Prostate gland (tissue), 2 donors: ENCODE results near the gene MTCH1.

Experiments used
- POLR2A ChIP-seq: fragments of 450-650 bp; IDR thresholded peaks from one replicate; pipeline ENCODE4 v1.6.1; 2016; ENCODE audit warnings: antibody characterized with exemption, mild to moderate bottlenecking
- TF ChIP-seq, protein P1 (sequence below), 4 experiments: fragments of 200-600 bp in 2 of 4; fragments of 450-650 bp in 2 of 4; sonication (generic) in 2 of 4; IDR thresholded peaks; 1 replicate in 3 of 4; 2 replicates in 1 of 4; pipeline ENCODE4 v1.5.1; 2016 to 2019; ENCODE audit warnings: antibody characterized with exemption in 4 of 4, mild to moderate bottlenecking in 2 of 4, moderate library complexity in 2 of 4

DNA sequence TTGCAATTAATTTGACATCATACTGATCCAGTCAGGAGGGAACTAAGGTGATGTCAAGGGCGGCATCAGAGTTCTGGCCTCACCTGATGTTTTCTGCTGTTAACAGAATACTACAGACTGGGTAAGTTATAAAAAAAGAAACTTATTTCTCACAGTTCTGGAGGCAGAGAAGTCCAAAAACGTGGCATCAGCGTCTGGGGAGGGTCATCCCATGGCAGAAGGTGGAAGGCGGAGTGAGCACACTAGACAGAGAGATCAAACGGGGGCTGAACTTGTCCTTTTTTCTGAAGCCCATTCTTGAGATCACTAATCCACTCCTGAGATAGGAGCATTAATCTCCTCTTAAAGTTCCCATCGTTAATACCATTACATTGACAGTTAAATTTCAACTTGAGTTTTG is 3.3 kb upstream of the MTCH1 start:
- TF ChIP-seq, protein P1, sequence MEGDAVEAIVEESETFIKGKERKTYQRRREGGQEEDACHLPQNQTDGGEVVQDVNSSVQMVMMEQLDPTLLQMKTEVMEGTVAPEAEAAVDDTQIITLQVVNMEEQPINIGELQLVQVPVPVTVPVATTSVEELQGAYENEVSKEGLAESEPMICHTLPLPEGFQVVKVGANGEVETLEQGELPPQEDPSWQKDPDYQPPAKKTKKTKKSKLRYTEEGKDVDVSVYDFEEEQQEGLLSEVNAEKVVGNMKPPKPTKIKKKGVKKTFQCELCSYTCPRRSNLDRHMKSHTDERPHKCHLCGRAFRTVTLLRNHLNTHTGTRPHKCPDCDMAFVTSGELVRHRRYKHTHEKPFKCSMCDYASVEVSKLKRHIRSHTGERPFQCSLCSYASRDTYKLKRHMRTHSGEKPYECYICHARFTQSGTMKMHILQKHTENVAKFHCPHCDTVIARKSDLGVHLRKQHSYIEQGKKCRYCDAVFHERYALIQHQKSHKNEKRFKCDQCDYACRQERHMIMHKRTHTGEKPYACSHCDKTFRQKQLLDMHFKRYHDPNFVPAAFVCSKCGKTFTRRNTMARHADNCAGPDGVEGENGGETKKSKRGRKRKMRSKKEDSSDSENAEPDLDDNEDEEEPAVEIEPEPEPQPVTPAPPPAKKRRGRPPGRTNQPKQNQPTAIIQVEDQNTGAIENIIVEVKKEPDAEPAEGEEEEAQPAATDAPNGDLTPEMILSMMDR (IDR thresholded peaks at IDR 0.05): no peak
- TF ChIP-seq POLR2A: no peak
